GM12878 (cell line): Measurements from ENCODE around the gene NLN.

ENCODE experiments used
- CTCF ChIP-seq, 3 experiments: IDR thresholded peaks in 2 of 3; conservative IDR thresholded peaks in 1 of 3; 2 replicates each; pipeline ENCODE4 v1.5.1; 2011; ENCODE audit warnings: low read depth in 3 of 3, low read length in 3 of 3, mild to moderate bottlenecking in 3 of 3, control low read depth in 2 of 3, moderate library complexity in 2 of 3, inconsistent platforms in 1 of 3, mixed read lengths in 1 of 3; ENCODE audit not compliant: control insufficient read depth in 2 of 3, insufficient read depth in 1 of 3; ENCODE audit errors: extremely low read depth in 1 of 3
- E2F4 ChIP-seq: IDR thresholded peaks from 2 replicates; pipeline ENCODE4 v1.6.1; 2012; ENCODE audit warnings: low read depth, low read length, improper control_type of control experiment
- EP300 ChIP-seq, 2 experiments: fragments of 150-350 bp in 1 of 2; IDR thresholded peaks; 2 replicates each; pipeline ENCODE4 v1.6.1; 2011 to 2012; ENCODE audit warnings: low read depth in 2 of 2, low read length in 2 of 2, borderline replicate concordance in 1 of 2, improper control_type of control experiment in 1 of 2, inconsistent platforms in 1 of 2; ENCODE audit not compliant: control insufficient read depth in 1 of 2
- EZH2 ChIP-seq: IDR thresholded peaks from 2 replicates; pipeline ENCODE4 v1.6.1; 2012; ENCODE audit warnings: low read depth, mild to moderate bottlenecking, control low read depth, inconsistent platforms, low read length, borderline replicate concordance; ENCODE audit not compliant: control insufficient read depth
- FOXM1 ChIP-seq: IDR thresholded peaks from 2 replicates; pipeline ENCODE4 v1.6.1; 2012; ENCODE audit warnings: low read depth, mild to moderate bottlenecking, inconsistent platforms, low read length, moderate library complexity
- GABPA ChIP-seq: IDR thresholded peaks from 2 replicates; pipeline ENCODE4 v1.6.1; 2014; ENCODE audit warnings: antibody characterized with exemption, low read depth, mild to moderate bottlenecking, inconsistent platforms
- LARP7 ChIP-seq: fragments of 450-650 bp; IDR thresholded peaks from 2 replicates; pipeline ENCODE4 v1.6.1; 2017; ENCODE audit warnings: mild to moderate bottlenecking
- MEF2A ChIP-seq: IDR thresholded peaks from 2 replicates; pipeline ENCODE4 v1.6.1; 2011; ENCODE audit warnings: low read depth, mild to moderate bottlenecking, low read length, moderate library complexity; ENCODE audit not compliant: insufficient read depth
- PAX8 ChIP-seq: fragments of 450-650 bp; IDR thresholded peaks from 2 replicates; pipeline ENCODE4 v1.6.1; 2017; ENCODE audit warnings: mild to moderate bottlenecking, moderate library complexity
- RCOR1 ChIP-seq: conservative IDR thresholded peaks from 2 replicates; pipeline ENCODE4 v1.6.1; 2012; ENCODE audit warnings: low read depth, low read length, improper control_type of control experiment
- SUZ12 ChIP-seq: fragments of 200-600 bp; sonication (generic); IDR thresholded peaks from one replicate; pipeline ENCODE4 v1.6.1; 2018; ENCODE audit warnings: antibody characterized with exemption, mild to moderate bottlenecking; ENCODE audit not compliant: unreplicated experiment
- USF1 ChIP-seq: IDR thresholded peaks from 2 replicates; pipeline ENCODE4 v1.6.1; 2011; ENCODE audit warnings: borderline replicate concordance, low read depth, mild to moderate bottlenecking, moderate library complexity, mixed read lengths, low read length; ENCODE audit not compliant: insufficient read depth; ENCODE audit errors: extremely low read length
- ZBTB33 ChIP-seq: fragments of 450-650 bp; IDR thresholded peaks from 2 replicates; pipeline ENCODE4 v1.6.1; 2017; ENCODE audit warnings: mild to moderate bottlenecking

- TF ChIP-seq USF1 (no peak), EZH2 (no peak), EP300 (IDR thresholded peaks at IDR 0.05; ENCODE audit: borderline replicate concordance in 1 of 2, control insufficient read depth in 1 of 2, low read depth in 2 of 2, low read length in 2 of 2) (no peak), RCOR1 (no peak), SUZ12 (no peak), LARP7 (no peak), MEF2A (no peak), CTCF (IDR thresholded peaks at IDR 0.05 in 2 of 3, conservative IDR thresholded peaks at IDR 0.05 in 1 of 3; ENCODE audit: control insufficient read depth in 2 of 3, extremely low read depth in 1 of 3, insufficient read depth in 1 of 3, low read depth in 3 of 3, low read length in 3 of 3) (no peak), PAX8 (no peak), FOXM1 (no peak), E2F4 (no peak), ZBTB33 (no peak), GABPA (no peak)
Measured at GRCh38 chr5:65862384-65862783, 140.4 kb downstream of the NLN start.
